ENCODE results near the gene WDR20. TPM values are rescaled to one million over a fixed set of nuclear protein-coding genes. Genes with fewer than 3 reads are reported as not detected.

Gene WDR20
- total and polyA plus RNA-seq, 2 of the 4 experiments (the other 2 are of a cell fraction) = 20.3 to 27.4 TPM

- BruUV-seq (replicated peaks) = no TSS peak
- no peak overlapping the region for H2AK9ac ChIP-seq (replicated peaks; ENCODE audit: low read depth, low read length, poor library complexity)
- H2BK20ac ChIP-seq (ENCODE audit: low read depth, low read length) = no peak overlapping the region
- no peak overlapping the region for H3K9ac ChIP-seq (ENCODE audit: low read depth, low read length)
- no peak overlapping the region for H3K27ac ChIP-seq (ENCODE audit: insufficient read depth, low read length)
- no peak overlapping the region for H4K91ac ChIP-seq (ENCODE audit: insufficient read depth, low read depth, low read length)
- ChIA-PET CTCF (no interaction called here), POLR2A (ENCODE audit: unreplicated experiment) (no interaction called here)
- dilution Hi-C loops (cut with HindIII; ENCODE audit: low sequenced_read_pairs, unreplicated experiment) (no loop called here), intact Hi-C loops (cut with micrococcal nuclease) (no loop called here), in situ Hi-C loops (cut with MboI; ENCODE audit: low sequenced_read_pairs) (no loop called here)
- H3K9me3 ChIP-seq (ENCODE audit: control insufficient read depth, insufficient read depth, low read length) = no peaks in the 10 kb centered on the region
- no peak overlapping the region for H2BK15ac ChIP-seq (ENCODE audit: low read depth, low read length)
- no peak overlapping the region for H4K8ac ChIP-seq (ENCODE audit: low read depth in 2 of 2, low read length in 2 of 2)
- no peak overlapping the region for H3K4me2 ChIP-seq (ENCODE audit: low read depth, low read length)
- H2AK5ac ChIP-seq (ENCODE audit: low read depth, low read length) = no peak overlapping the region
- H4K5ac ChIP-seq (ENCODE audit: low read depth, low read length) = no peak overlapping the region
- no peak overlapping the region for H3K4ac ChIP-seq (ENCODE audit: low read depth, low read length)
- H4K20me1 ChIP-seq (ENCODE audit: insufficient read depth, low read length) = peaks cover 15% of the 10 kb centered on the region
- no peak overlapping the region for H2BK120ac ChIP-seq (ENCODE audit: low read depth, low read length)
- H3K14ac ChIP-seq (replicated peaks; ENCODE audit: low read depth, low read length) = no peak overlapping the region
- H3K9me1 ChIP-seq (ENCODE audit: insufficient read depth, low read length) = peaks cover 18% of the 10 kb centered on the region
- peaks cover 17% of the 10 kb centered on the region for H3K36me3 ChIP-seq (ENCODE audit: control insufficient read depth, insufficient read depth, low read length)
- no peaks in the 10 kb centered on the region for H3K27me3 ChIP-seq (ENCODE audit: control insufficient read depth, insufficient read depth, low read length)
- H3K18ac ChIP-seq (ENCODE audit: low read depth, low read length) = no peak overlapping the region
- ATAC-seq (ENCODE audit: low read depth) (no peak), DNase-seq (no peak)
- WGBS, 2 experiments (ENCODE audit: extremely low coverage in 2 of 2, insufficient read length in 1 of 2) = 100% methylated on average over 1 of the region's 10 CpGs; no CpG with 5 or more reads in 1 of the 2 experiments
- H3K79me1 ChIP-seq (ENCODE audit: low read depth in 1 of 2, low read length in 2 of 2) = peaks cover 28 to 73% of the 10 kb centered on the region in 2 experiments
- no peak overlapping the region for H2AFZ ChIP-seq (replicated peaks; ENCODE audit: low read length, poor library complexity)
- TF ChIP-seq NFE2L2 (IDR thresholded peaks at IDR 0.05; ENCODE audit: low read depth, low read length) (no peak), CEBPB (IDR thresholded peaks at IDR 0.05; ENCODE audit: low read depth, low read length) (no peak), RFX5 (IDR thresholded peaks at IDR 0.05; ENCODE audit: low read depth, low read length) (no peak), CHD1 (IDR thresholded peaks at IDR 0.05; ENCODE audit: low read depth, low read length) (no peak), MAZ (IDR thresholded peaks at IDR 0.05; ENCODE audit: borderline replicate concordance, low read depth, low read length) (no peak), POLR2A (IDR thresholded peaks at IDR 0.05; ENCODE audit: low read depth, low read length) (no peak), FOS (IDR thresholded peaks at IDR 0.05; ENCODE audit: low read depth, low read length) (no peak), RAD21 (IDR thresholded peaks at IDR 0.05; ENCODE audit: low read length) (no peak), USF2 (IDR thresholded peaks at IDR 0.05; ENCODE audit: low read depth, low read length) (no peak), MAFK (IDR thresholded peaks at IDR 0.05; ENCODE audit: low read depth, low read length) (no peak), RCOR1 (IDR thresholded peaks at IDR 0.05; ENCODE audit: insufficient replicate concordance, low read length) (no peak), MXI1 (IDR thresholded peaks at IDR 0.05; ENCODE audit: borderline replicate concordance, low read depth, low read length) (no peak), SMC3 (IDR thresholded peaks at IDR 0.05; ENCODE audit: low read depth, low read length) (no peak), BHLHE40 (IDR thresholded peaks at IDR 0.05; ENCODE audit: low read depth, low read length) (no peak)
- TF ChIP-seq, protein P1, sequence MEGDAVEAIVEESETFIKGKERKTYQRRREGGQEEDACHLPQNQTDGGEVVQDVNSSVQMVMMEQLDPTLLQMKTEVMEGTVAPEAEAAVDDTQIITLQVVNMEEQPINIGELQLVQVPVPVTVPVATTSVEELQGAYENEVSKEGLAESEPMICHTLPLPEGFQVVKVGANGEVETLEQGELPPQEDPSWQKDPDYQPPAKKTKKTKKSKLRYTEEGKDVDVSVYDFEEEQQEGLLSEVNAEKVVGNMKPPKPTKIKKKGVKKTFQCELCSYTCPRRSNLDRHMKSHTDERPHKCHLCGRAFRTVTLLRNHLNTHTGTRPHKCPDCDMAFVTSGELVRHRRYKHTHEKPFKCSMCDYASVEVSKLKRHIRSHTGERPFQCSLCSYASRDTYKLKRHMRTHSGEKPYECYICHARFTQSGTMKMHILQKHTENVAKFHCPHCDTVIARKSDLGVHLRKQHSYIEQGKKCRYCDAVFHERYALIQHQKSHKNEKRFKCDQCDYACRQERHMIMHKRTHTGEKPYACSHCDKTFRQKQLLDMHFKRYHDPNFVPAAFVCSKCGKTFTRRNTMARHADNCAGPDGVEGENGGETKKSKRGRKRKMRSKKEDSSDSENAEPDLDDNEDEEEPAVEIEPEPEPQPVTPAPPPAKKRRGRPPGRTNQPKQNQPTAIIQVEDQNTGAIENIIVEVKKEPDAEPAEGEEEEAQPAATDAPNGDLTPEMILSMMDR (conservative IDR thresholded peaks at IDR 0.05; ENCODE audit: low read depth, low read length) = no peak
- TF ChIP-seq, protein P2, sequence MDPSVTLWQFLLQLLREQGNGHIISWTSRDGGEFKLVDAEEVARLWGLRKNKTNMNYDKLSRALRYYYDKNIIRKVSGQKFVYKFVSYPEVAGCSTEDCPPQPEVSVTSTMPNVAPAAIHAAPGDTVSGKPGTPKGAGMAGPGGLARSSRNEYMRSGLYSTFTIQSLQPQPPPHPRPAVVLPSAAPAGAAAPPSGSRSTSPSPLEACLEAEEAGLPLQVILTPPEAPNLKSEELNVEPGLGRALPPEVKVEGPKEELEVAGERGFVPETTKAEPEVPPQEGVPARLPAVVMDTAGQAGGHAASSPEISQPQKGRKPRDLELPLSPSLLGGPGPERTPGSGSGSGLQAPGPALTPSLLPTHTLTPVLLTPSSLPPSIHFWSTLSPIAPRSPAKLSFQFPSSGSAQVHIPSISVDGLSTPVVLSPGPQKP (IDR thresholded peaks at IDR 0.05; ENCODE audit: borderline replicate concordance, low read depth, low read length) = no peak
- H2BK5ac ChIP-seq (ENCODE audit: low read depth, low read length, poor library complexity, severe bottlenecking) = no peak overlapping the region
- peaks cover 9% of the 10 kb centered on the region for H3K4me1 ChIP-seq (ENCODE audit: control insufficient read depth, insufficient read depth, low read length)
- no peak overlapping the region for H3K4me3 ChIP-seq (ENCODE audit: insufficient read depth, low read depth, low read length)
- no peak overlapping the region for H3K23ac ChIP-seq (ENCODE audit: low read depth, low read length)
- no peak overlapping the region for H3K56ac ChIP-seq (ENCODE audit: extremely low read depth, insufficient read depth, low read length)
Measured at GRCh38 chr14:102213470-102213869, 73.8 kb downstream of the WDR20 start.
